Glutamatergic neuron (in vitro differentiated cells): ENCODE results near the gene CCDC183. TPM values are rescaled to one million over a fixed set of nuclear protein-coding genes. Genes with fewer than 3 reads are reported as not detected.
"Not testable (repeated sequence)": the region's sequence is repeated elsewhere in the genome, so short reads cannot be mapped to it uniquely, and the experiment has no call there.

Experiments
- DNase-seq: peaks from one replicate; pipeline ENCODE4 v3.0.0; 2022
- H3K27ac Mint-ChIP-seq: one replicate; pipeline ENCODE4 v1.8.0; 2020; ENCODE audit warnings: mild to moderate bottlenecking, mixed read lengths, inconsistent platforms; ENCODE audit not compliant: unreplicated experiment
- H3K27me3 Mint-ChIP-seq: one replicate; pipeline ENCODE4 v1.8.0; 2020; ENCODE audit warnings: mild to moderate bottlenecking, moderate library complexity, mixed read lengths, inconsistent platforms; ENCODE audit not compliant: unreplicated experiment
- H3K36me3 Mint-ChIP-seq: one replicate; pipeline ENCODE4 v1.8.0; 2020; ENCODE audit warnings: mild to moderate bottlenecking, mixed read lengths, inconsistent platforms; ENCODE audit not compliant: unreplicated experiment
- H3K4me1 Mint-ChIP-seq: one replicate; pipeline ENCODE4 v1.8.0; 2020; ENCODE audit warnings: mild to moderate bottlenecking, low read depth, mixed read lengths, inconsistent platforms; ENCODE audit not compliant: unreplicated experiment
- H3K4me3 Mint-ChIP-seq: one replicate; pipeline ENCODE4 v1.8.0; 2020; ENCODE audit warnings: mild to moderate bottlenecking, mixed read lengths, inconsistent platforms; ENCODE audit not compliant: unreplicated experiment
- H3K9me3 Mint-ChIP-seq: one replicate; pipeline ENCODE4 v1.8.0; 2020; ENCODE audit warnings: mild to moderate bottlenecking, moderate library complexity, mixed read lengths, inconsistent platforms; ENCODE audit not compliant: unreplicated experiment
- CTCF ChIP-seq: fragments of 200-600 bp; sonication (generic); IDR thresholded peaks from one replicate; pipeline ENCODE4 v1.5.0; 2021; ENCODE audit not compliant: partially characterized antibody, unreplicated experiment
- total RNA-seq: library from RNA; stranded (reverse); fragmentation: NEBNext Ultra II Directional; extraction: Animal tissue kit (Norgen Biotek cat#: 25700); gene quantifications from one replicate; pipeline ENCODE4 v1.2.1, GENCODE V29; 2021; ENCODE audit not compliant: unreplicated experiment

Gene CCDC183
- total RNA-seq, 1 donor from 2014 or later, result 20.0 TPM

- not testable (repeated sequence) for H3K4me1 Mint-ChIP-seq, H3K9me3 Mint-ChIP-seq, H3K27me3 Mint-ChIP-seq, H3K36me3 Mint-ChIP-seq
- Mint-ChIP-seq H3K27ac (peak within 1 kb of the TSS; percentile 89), H3K4me3 (peak within 1 kb of the TSS; percentile 72)
- TF ChIP-seq CTCF, result peak; percentile 86
- DNase-seq, result peak; percentile 91
These were observed 46.3 kb downstream of the CCDC183 start, which contains the start of gene AJM1 for GRCh38 chr9:136842380-136842948. AJM1 (plus strand) TSS chr9:136842478; CDS start chr9:136844415, 1,937 bp downstream.

- DNase-seq, H3K36me3 Mint-ChIP-seq, H3K4me1 Mint-ChIP-seq, H3K9me3 Mint-ChIP-seq: not testable (repeated sequence)
- Mint-ChIP-seq H3K4me3 (peak overlapping the region; percentile 75), H3K27me3 (peaks cover 11% of the 10 kb centered on the region), H3K27ac (peak overlapping the region; percentile 52)
These were observed 47.1 kb downstream of the CCDC183 start for GRCh38 chr9:136843159-136843800.

GRCh38 chr9:136843801-136844740, 47.9 kb downstream of the CCDC183 start:
- TF ChIP-seq CTCF, result peak; percentile 90
- peak; percentile 70 for DNase-seq
- peak overlapping the region; percentile 75 for H3K4me3 Mint-ChIP-seq
- not testable (repeated sequence) for H3K27ac Mint-ChIP-seq, H3K9me3 Mint-ChIP-seq, H3K4me1 Mint-ChIP-seq, H3K36me3 Mint-ChIP-seq
- H3K27me3 Mint-ChIP-seq, result peaks cover 13% of the 10 kb centered on the region

GRCh38 chr9:136844761-136845464, 48.8 kb downstream of the CCDC183 start:
- Mint-ChIP-seq H3K27ac (no peak overlapping the region), H3K27me3 (peaks cover 16% of the 10 kb centered on the region), H3K4me3 (no peak overlapping the region), H3K4me1 (peaks cover 8% of the 10 kb centered on the region), H3K9me3 (peaks cover 9% of the 10 kb centered on the region), H3K36me3 (no peaks in the 10 kb centered on the region)
- no peak for DNase-seq
- no peak for TF ChIP-seq CTCF
